ENCODE results near the gene P2RX4. TPM values are rescaled to one million over a fixed set of nuclear protein-coding genes. Genes with fewer than 3 reads are reported as not detected.

P2RX4 gene
- total RNA-seq, 3 donors from 2014 or later, result 62.9 to 114 (median 86.9) TPM

DNA sequence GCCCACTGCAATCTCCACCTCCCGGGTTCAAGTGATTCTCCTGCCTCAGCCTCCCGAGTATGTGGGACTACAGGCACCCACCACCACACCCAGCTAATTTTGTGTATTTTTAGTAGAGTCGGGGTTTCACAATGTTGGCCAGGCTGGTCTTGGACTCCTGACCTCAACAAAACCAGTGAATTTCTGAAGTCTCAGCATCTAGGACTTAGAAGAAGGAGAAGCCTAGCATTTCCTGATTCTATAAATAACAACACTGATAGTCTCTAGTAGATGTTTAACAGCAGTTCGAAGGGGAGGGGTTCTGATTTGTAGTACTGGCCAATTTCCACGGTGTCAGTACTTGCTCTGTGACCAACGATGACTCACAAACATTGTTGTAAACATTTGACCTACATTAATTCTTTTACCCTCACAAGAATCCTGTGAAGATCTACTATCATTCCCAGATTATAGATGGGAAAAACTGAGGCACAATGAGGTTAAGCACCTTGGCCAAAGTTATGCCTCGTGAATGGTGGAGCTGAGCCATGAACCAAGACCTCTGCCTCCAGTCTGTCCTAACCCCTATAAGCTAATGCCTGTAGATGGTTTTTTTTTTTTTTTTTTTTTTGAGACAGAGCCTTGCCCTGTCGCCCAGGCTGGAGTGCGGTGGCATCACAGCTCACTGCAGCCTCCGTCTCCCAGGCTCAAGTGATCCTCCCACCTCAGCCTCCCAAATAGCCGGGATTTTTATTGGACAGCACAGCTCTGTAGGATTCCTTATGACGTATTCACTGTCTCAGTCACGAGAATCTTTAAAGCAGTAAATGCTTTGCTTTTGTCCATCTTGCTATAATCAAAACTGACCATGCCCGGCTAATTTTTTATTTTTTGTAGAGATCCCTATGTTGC, 5.2 kb downstream of the P2RX4 start:
- Histone ChIP-seq H3K9me3 (no peaks in the 10 kb centered on the region), H3K27me3 (no peaks in the 10 kb centered on the region), H3K36me3 (no peaks in the 10 kb centered on the region), H3K27ac (peak overlapping the region; percentile 57), H3K4me1 (no peaks in the 10 kb centered on the region), H3K4me3 (no peak overlapping the region)
- DNase-seq (ENCODE audit: low spot score in 2 of 2), result no peak
- TF ChIP-seq POLR2A (IDR thresholded peaks at IDR 0.05) (no peak), CTCF (IDR thresholded peaks at IDR 0.05) (no peak), POLR2AphosphoS5 (IDR thresholded peaks at IDR 0.05) (no peak)
- intact Hi-C loops (cut with DNase I; ENCODE audit: low total_unique reads), result no loop called here

GRCh38 chr12:121216102-121216501, 6.2 kb downstream of the P2RX4 start:
- H3K27ac ChIP-seq, result no peak overlapping the region
- intact Hi-C loops (cut with DNase I; ENCODE audit: low total_unique reads), result no loop called here
- H3K4me3 ChIP-seq, result no peak overlapping the region
- H3K9me3 ChIP-seq, result no peaks in the 10 kb centered on the region
- DNase-seq (ENCODE audit: low spot score in 2 of 2), result no peak
- no peaks in the 10 kb centered on the region for H3K27me3 ChIP-seq
- H3K4me1 ChIP-seq, result no peaks in the 10 kb centered on the region
- TF ChIP-seq POLR2AphosphoS5 (IDR thresholded peaks at IDR 0.05), result no peak
- no peaks in the 10 kb centered on the region for H3K36me3 ChIP-seq

DNA sequence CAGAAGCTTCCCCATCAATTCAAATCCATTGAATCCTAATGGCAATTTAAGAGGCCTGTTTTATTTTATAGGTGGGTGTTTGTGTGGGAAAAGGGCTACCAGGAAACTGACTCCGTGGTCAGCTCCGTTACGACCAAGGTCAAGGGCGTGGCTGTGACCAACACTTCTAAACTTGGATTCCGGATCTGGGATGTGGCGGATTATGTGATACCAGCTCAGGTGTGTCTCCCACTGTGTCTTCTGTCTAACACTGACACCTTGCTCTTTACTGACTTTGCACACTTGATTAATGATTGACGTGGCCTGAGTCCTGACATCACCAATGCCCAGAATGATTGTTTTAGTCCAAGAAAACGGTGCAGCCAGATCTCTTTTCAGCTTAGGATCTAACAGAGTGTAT, 7.1 kb downstream of the P2RX4 start:
- Histone ChIP-seq H3K36me3 (no peaks in the 10 kb centered on the region), H3K27me3 (no peaks in the 10 kb centered on the region), H3K9me3 (no peaks in the 10 kb centered on the region), H3K4me1 (no peaks in the 10 kb centered on the region), H3K27ac (no peak overlapping the region), H3K4me3 (no peak overlapping the region)
- no peak for DNase-seq (ENCODE audit: low spot score in 2 of 2)
- no peak for TF ChIP-seq POLR2AphosphoS5 (IDR thresholded peaks at IDR 0.05)
- no peak for TF ChIP-seq CTCF (IDR thresholded peaks at IDR 0.05)
- no peak for TF ChIP-seq POLR2A (IDR thresholded peaks at IDR 0.05)
- intact Hi-C loops (cut with DNase I; ENCODE audit: low total_unique reads), result no loop called here

- H3K9me3 ChIP-seq, result no peaks in the 10 kb centered on the region
- DNase-seq (ENCODE audit: low spot score in 2 of 2), result no peak
- H3K4me3 ChIP-seq, result no peak overlapping the region
- H3K36me3 ChIP-seq, result no peaks in the 10 kb centered on the region
- H3K27ac ChIP-seq, result no peak overlapping the region
- TF ChIP-seq POLR2AphosphoS5 (IDR thresholded peaks at IDR 0.05), result no peak
- no peak for TF ChIP-seq POLR2A (IDR thresholded peaks at IDR 0.05)
- TF ChIP-seq CTCF (IDR thresholded peaks at IDR 0.05), result no peak
- H3K27me3 ChIP-seq, result no peaks in the 10 kb centered on the region
- intact Hi-C loops (cut with DNase I; ENCODE audit: low total_unique reads), result no loop called here
- no peaks in the 10 kb centered on the region for H3K4me1 ChIP-seq
Measured at GRCh38 chr12:121217761-121218160, 7.8 kb downstream of the P2RX4 start.

DNA sequence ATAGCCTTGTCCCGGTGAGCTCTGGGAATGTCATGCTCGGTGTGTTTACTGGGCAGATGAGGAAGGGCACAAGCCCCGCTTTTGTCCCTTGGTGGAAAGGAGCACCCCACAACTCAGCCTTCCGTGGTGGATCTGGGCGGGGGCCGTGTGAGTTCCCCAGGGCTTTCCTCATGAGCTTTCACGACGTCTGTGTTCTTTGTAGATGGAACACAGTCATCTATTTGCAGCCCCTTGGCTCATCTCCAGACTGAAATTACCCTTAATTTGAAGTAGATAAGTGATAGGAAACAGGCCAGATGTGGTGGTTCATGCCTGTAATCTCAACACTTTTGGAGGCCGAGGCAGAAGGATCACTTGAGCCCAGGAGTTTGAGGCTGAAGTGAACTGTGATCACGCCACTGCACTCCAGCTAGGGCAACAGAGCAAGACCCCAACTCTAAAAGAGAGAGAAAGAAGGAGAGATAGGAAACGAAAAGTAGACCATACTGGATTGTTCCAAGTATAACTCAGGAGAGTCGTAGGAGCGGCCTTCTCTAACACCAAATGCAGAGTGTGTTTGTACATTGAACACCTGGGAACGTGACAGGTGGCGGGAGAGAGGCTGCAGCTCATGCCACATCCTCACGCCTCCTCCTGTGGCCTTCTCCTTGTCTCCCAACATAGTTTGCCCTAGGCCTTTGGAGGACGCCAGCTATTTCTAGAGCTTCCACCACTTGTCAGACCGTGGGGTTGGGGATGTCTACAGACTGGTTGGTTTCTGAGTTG, 8.8 kb downstream of the P2RX4 start:
- H3K9me3 ChIP-seq, result no peaks in the 10 kb centered on the region
- DNase-seq (ENCODE audit: low spot score in 2 of 2), result no peak
- no peak overlapping the region for H3K27ac ChIP-seq
- no peak overlapping the region for H3K4me3 ChIP-seq
- TF ChIP-seq CTCF (IDR thresholded peaks at IDR 0.05) (no peak), POLR2A (IDR thresholded peaks at IDR 0.05) (no peak), POLR2AphosphoS5 (IDR thresholded peaks at IDR 0.05) (no peak)
- intact Hi-C loops (cut with DNase I; ENCODE audit: low total_unique reads), result no loop called here
- no peaks in the 10 kb centered on the region for H3K4me1 ChIP-seq
- no peaks in the 10 kb centered on the region for H3K36me3 ChIP-seq
- no peaks in the 10 kb centered on the region for H3K27me3 ChIP-seq
